HL-60/S4 treated with retinoic acid at 250 ng/mL for 4 days and 3 days (cell line): ENCODE data around the gene KCNQ1.

Experiments used
- in situ Hi-C: fragments of 300-500 bp; cut with MboI; formaldehyde crosslinking; loops from 2 replicates; pipeline ENCODE4 v1.7.0; 2022; ENCODE audit warnings: low sequenced_read_pairs

The KCNQ1 gene

DNA sequence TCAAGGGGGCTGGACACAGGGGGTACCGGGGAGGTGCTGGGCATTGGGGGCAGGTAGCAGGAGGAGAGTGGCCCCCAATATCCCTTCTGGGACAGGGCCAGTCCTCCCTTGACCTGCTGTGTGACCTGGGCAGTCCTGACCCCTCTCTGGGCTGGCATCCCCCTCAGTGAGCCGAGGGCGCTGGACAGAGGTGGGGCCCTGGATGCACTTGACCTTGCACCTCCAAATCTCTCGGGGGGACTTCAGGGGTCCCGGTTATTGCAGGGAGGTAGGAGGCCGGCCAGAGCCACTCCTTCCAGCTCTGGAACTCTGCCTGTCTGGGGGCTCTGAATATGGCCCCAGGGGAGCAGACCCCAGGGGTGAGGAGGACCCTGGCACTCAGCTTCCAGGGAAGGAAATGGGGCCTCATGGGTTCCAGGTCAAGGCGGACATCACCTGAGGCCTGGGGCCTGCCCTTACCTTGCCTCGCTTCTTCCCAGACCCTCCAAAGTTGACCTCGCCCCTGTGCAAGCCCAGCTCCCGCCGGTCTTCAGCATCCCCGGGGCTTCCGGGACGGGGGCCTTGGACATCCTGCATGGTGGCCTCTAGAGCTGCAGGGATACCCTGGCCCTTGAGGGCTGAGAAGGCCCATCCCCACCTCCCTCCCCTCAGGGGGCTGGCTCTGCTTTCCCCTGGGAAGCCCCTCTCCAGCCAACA is 22.2 kb upstream of the KCNQ1 start:
- in situ Hi-C loops, result loop anchor here (10.0 to 25.0 kb wide), 2 partner anchors 210 to 472 kb away; no protein-coding TSS in a partner anchor

DNA sequence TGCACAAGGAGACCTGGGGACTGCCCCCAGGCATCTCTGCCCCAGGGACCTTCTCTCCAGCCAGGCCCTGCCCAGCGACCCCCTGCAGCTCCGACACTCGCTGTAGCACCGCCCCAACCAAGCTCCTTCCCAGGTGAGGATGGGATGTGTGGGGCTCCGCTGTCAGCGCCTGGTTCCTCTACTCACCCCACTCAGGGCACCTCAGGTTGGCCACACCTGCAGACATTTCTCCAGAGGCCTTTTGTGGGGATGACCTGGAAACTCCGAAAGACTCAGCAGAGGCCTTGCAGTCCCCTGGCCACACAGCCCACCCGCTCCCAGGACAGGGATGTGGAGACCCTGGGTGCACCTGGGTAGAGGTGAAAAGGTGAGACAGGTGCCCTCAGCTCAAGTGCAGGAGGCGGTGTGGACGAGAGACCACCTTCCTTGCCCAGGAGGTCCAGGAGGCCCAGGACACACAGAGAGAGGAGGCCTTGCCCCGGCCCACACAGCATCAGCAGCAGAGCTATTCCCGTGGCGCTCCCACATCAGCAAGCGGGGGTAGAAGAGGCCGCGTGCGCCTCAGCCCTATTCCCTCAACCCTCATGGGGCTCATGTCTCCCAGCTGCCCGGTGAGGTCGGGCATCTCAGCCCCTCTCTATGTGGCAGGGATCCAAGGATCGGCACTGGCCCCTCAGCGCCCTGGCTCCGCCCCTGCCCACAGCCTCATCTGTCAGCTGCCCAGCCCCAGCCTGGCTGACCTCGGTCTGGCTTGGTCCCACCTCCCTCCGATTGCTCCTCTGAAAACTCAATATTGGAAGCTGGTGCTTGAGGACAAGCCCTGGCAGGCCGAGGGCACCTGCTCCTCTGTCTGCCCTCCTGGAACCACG is 21.4 kb upstream of the KCNQ1 start:
- in situ Hi-C loops, result loop anchor here (10.0 to 25.0 kb wide), 2 partner anchors 211 to 471 kb away; no protein-coding TSS in a partner anchor

DNA sequence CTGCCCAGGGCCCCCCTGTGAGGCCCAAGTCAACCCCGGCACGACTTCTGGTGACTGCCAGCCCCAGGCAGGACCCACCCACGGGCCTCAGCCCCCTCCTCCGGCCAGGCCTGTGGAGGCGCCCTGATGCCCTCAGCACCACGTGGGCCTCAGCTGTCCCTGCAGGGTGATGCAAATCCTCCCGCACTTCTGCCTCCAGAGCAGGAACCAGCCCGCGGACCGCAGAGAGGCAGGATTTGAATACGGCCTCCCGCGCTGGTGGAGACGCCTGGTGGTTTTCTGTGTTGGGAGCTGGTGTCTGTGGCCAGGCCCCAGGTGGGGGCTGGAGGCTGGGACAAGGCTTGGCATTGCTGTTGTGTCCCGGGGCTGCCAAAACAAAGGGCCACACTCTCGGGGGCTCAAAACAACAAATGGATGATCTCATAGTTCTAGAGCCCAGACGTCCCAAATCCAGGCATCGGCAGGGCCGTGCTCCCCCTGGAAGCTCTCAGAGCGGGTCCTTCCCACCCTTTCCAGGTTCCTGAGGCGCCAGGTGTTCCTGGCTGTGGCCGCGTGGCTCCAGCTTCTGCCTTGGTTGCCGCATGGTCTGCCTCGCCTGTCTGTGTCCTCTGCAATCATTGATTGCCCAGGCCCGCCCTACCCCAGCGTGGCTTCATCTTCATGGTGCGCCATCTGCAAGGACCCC is 19.9 kb upstream of the KCNQ1 start:
- in situ Hi-C loops, result loop anchor here (5.0 to 25.0 kb wide), 3 partner anchors 107 to 470 kb away; no protein-coding TSS in a partner anchor

DNA sequence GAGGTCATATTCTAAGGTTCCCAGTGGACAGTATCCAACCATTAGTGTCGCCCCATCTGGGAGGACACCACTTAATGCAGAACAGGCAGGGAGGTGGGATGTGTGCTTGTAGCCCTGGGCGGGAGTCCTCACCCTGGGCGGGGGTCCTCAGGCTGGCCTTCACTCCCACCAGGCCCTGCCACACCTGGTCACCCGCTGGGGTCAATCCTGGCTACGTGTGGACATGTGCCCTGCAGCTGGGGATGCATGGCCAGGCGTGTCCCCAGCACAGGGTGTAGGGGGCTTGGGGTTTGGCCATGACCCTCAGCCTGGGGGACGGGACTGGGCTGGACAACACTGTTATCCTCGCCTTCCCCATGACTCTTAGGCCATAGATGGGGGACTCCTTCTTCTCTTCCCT is 19.3 kb upstream of the KCNQ1 start:
- in situ Hi-C loops, result loop anchor here (5.0 to 10.0 kb wide), 2 partner anchors 107 to 469 kb away; no protein-coding TSS in a partner anchor

DNA sequence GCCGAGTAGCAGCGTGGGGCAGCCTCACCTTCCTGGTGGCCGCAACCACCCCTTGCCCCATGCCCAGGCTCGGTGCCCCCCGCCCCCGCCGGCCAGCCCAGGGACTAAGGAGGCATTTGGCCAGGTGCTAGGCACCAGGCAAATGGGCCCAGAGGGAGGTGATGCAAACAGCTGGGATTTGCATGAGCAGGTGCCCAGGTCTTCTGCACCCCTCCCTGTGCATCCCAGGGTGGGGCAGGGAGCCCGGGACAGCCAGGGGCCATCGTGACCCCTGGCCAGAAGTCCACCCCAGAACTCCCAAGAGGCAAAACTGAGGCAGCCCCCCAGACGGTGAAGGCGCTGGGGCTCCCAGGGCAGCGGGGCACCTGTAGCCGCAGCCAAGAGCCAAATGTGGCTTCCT is 18.6 kb upstream of the KCNQ1 start:
- in situ Hi-C loops, result loop anchor here (5.0 to 10.0 kb wide), 2 partner anchors 106 to 469 kb away; no protein-coding TSS in a partner anchor

DNA sequence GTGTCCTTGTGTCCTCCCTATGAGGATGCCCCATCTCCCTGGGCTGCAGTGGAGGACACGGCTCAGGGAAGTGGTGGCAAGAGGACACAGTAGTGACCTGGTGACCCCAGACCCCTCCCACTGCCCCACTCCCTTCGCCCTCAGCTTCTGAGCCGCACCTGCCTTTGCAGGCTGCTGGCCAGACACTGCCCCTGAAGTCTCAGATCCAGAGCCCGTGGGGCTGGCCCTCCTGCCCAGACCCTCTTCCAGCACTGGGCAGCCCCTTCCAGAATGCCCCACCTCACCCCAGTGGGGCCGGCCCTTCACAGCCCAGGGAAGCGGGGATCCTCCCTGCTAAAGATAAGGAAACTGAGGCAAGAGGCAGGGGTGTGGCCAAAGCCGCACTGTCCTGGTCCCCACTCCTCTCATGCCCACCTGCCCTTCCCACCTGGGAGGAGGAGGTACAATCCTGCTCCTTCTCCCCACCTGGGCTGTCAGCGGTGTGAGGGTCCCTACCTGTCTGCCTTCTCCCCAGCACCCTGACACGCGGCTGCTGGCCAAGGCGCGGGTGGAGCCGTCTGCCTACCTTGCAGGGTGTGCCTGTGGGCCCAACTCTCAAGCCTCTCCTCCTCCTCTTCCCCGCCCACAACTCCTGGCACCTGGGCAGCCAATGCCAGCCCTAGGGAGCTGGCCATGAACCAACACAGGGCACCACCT is 17.8 kb upstream of the KCNQ1 start:
- in situ Hi-C loops, result loop anchor here (5.0 to 10.0 kb wide), 2 partner anchors 105 to 468 kb away; no protein-coding TSS in a partner anchor

DNA sequence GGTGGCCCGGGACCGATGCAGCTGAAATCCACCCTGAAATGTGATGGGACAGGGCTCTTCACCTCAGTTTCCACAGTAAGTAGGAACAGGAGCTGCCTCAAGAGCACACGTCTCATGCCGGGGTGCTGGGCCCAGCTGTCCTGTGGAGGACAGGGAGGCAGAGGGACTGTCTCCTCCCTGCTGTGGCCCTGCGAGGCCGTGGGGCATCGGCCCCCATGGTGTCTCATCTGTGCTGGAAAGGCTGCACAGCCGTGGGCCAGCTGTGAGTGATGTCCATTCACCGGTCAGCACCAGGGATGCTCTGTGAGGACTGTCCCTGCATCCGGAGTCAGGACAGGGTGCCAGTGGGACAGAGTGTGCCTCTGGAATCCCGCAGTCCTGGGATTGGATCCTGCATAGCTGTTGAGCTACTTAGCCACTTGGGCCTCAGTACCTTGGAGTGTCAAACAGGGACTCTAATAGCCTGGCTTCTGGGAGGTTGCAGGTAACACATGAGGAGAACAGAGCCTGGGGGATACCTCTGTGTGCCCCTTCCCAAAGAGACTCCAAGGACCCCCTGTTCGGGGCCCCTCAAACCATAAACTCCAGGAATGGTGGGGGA is 17.0 kb upstream of the KCNQ1 start:
- in situ Hi-C loops, result loop anchor here (5.0 to 10.0 kb wide), 2 partner anchors 104 to 467 kb away; no protein-coding TSS in a partner anchor

DNA sequence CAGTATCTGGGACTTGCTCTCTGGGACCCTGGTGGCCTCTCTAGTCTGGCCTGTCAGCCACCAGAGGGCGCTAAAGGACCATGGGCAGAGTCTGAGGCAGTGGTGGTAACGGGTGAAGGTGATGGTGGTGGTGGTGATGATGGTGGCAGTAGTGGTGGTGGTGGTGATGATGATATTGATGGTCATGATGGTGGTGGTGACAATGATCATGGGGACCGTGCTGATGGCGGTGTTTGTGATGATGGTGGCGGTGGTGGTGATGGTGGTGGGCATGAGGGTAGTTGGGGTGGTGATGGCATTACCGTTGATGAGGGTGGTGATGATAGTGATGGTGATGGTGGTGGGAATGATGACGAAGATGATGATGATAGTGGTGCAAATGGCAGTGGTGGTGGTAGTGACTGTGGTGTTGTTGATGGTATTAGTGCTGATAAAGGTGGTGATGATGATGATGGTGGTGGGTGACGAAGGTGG is 16.4 kb upstream of the KCNQ1 start:
- in situ Hi-C loops, result loop anchor here (5.0 to 10.0 kb wide), 2 partner anchors 104 to 466 kb away; no protein-coding TSS in a partner anchor

DNA sequence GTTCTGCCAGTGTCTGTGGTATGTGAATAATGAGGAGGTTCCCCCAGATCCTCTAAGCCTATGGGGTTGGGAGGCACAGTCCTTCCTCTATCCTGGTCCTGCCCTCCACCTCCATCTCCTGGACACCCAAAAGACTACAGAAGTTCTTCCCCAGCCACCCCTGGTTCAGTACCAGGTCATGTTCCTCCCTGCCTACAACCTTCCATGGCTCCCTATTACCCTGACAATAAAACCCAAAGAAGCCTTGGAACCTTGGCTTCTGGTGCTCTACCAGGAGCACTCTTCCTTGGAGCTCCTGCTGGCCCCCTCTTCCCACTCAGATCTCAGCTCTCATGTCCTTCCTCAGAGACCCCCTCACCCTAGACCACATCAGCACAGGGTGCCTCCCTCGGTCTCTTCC is 13.4 kb upstream of the KCNQ1 start:
- in situ Hi-C loops, result no loop called here

DNA sequence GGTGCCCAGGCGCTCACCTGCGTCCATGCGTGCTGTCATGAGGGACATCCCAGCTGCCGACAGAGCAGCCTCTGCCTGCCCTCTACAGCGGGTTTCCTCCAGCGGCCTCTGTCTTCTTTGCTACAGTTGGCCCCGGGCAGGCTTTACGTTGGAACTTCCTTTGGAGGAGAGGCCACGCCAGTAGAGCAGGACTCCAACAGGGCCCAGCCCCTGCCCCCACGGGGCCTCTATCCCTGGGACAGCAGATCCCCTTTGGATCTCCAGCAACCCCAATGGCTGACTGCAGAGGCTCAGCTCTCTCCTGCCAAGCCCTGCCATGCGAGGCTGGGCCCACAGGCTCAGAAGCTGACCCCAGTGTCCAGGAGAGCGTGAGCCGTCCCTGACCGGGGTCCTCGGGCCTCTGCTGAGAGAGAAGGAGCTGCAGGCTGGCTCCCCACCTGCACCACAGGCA is 12.6 kb upstream of the KCNQ1 start:
- in situ Hi-C loops, result no loop called here

DNA sequence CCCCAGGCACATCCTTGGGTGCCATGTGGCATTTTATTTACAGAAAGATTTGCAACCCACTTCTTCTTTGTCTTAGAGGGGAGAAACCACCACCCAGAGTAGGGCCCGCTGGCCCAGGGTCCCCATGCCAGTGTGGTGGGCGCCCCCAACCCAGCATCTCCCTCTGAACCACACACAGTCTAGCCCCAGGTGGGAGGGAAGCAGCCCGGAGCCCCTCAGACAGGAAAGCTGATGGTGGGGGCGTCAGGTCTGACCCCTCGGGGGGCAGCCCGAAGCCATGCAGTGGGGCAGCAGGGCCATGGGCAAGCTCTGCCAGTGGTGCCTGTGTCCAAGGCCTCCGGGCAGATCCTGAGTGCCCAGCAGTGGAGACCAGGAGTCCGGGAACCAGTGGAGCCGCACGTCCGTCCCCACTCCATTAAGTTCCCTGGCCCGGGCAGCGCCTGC is 12.2 kb upstream of the KCNQ1 start:
- in situ Hi-C loops, result no loop called here

DNA sequence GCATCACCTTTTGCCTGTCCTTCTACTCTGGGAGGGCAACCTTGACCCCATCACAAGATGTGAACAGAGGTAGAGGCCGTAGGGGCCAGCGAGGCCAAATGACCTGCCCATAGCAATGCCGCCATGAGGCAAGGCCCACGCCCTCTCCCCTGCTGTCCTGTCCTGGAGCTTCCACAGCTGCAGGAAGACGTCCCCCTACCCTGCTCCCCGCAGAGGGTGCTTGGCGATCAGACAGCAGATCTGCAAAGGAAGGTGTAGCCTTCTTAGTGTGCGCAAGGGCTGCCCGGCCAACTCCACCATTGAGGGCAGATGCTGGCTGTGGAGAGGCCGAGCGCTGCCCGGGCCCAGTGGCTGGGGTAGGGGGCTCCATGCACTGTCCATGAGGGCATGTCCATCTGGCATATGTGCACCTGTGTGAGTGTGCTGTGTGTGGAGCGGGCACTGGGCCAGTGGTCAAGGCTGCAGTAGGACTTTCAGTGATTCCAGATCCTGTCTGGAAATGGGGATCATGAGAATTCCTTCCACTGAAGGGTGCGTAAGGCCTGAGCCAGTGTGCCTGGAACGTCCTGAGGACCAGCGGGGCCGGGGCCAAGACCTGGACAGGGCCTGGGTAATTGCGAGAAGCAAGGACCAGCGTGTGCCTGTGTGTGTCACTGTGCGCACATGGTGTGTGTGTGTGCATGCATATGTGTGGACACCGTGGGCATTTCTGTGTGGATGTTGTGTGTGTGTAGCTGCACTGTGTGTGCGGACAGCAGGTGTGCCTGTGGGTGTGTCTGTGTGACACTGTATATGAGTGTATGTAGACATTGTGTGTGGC is 11.5 kb upstream of the KCNQ1 start:
- in situ Hi-C loops, result no loop called here

DNA sequence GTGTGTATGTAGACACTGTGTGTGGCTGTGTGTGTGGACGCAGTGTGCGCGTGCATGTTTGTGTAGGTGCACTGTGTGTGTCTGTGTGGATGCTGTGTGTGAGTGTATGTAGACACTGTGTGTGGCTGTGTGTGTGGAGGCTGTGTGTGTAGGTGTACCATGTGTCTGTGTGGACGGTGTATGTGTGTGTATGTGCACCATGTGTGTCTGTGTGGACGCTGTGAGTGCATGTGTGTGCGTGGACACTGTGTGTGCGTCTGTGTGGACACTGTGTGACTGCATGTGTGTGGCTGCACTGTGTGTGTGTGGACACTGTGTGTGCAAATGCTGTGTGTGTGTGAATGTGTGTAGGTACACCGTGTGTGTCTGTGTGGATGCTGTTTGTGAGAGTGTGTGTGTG is 10.8 kb upstream of the KCNQ1 start:
- in situ Hi-C loops, result no loop called here

DNA sequence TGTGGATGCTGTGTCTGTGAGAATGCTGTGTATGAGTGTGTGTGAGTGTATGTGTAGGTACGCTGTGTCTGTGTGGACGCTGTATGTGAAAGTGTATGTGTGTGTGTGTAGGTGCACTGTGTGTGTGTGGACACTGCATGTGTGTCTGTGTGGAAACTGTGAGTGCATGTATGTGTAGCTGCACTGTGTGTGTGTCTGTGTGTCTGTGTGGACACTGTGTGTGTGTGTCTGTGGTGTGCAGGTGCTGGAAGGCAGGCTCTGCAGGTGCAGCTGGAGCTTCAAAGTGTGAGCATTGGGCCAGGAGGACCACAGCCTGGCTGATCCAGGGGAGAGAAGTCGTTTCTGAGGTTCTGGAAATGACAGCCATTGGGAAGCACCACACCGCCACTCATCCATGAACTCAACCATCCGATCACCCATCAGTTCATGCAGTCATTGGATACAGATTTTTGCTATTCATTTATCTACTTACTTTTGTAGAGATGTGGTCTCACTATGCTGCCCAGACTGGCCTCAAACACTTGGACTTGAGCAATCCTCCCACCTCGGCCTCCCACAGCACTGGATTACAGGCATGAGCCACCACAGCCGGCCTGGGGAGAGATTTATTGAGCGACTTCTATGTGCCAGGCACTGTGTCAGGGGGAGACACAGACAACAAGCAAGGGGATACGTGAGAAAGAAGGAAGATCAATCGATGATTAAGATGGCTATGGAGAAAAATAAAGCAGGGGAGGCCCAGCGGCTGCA is 10.1 kb upstream of the KCNQ1 start:
- in situ Hi-C loops, result no loop called here

DNA sequence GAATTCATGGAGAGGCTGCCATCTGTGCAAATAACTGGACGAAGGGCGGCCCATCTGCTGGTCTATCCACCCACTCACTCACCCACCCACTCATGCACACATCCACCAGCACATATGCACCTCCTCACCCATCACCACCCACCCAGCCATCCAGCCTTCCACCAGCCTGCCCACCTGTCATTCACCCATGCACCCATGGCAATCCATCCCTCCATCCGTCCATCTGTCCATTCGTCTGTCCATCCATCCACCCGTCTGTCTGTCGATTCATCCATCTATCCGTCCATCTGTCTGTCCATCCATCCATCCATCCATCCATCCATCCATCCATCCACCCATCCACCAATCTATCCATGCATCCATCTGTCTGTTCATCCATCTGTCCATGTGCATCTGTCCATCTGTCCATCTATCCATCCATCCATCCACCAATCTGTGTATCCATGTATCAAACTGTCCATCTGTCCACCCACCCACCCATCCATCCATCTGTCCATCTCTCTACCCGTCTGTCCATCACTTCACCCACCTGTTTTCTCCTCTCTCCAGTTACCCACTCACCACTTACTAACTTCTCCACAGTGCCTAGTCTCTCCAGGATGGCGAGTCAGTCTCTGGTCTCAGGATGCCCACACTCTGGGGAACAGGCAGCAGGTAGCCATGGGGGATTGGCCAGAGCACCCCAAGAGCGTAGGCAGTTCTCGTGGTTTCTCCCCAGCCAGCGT is 9.4 kb upstream of the KCNQ1 start:
- in situ Hi-C loops, result no loop called here

DNA sequence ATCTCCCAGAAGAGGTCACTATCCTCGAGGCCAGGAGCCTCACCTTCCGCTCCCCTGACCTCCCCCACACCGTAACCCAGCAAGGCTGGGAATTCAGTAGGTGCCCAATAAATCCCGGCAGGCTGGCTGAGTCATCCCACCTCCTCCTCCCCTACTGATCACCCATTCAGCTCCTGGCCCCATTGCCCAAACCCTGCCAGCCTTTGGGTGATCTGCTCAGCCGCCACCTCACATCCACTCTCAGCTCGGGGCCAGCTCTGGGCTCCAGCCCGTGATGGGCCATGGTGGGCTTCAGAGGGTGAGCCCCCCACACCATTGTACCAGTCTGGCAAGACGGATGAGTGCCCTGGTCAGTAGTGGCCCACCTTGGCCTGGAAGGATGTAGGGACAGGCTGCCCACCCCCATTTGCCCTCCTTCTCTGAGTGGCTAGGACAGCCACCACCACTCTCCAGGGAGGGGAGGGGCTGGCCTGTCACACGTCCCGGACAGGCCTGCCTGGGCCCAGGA is 8.7 kb upstream of the KCNQ1 start:
- in situ Hi-C loops, result no loop called here

DNA sequence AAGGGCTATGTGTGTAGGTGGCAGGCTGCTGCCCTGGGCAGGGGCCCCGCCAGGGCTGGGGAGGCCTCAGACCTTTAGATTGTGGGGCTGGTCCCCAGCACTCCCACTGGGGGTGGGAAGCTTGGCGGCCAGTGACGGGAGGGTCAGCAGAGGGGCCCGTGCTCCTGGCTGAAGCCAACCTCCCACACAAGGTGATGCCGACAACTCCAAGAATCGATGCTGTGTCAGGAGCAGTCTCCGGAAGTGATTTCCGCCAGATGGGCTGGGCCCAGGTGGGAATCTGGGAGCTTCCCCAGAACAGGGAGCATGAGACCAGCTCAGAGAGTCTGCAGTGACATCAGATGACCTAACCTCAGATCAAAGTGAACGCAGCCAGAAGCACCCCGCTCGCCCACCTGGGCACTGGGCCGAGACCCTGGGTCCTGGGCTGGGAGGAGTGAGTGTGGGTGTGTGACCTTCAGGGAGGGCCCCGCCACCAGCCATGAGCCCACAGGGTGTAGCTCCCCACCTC is 8.2 kb upstream of the KCNQ1 start:
- in situ Hi-C loops, result no loop called here
